A549 (cell line): ENCODE results near the gene ZRANB1.

Experiments
- CBX8 ChIP-seq: fragments of 200-600 bp; sonication (generic); IDR thresholded peaks from 2 replicates; pipeline ENCODE4 v1.6.1; 2016
- CTCF ChIP-seq: fragments of >200 bp; sonication (Bioruptor Twin); formaldehyde crosslinking; IDR thresholded peaks from 3 replicates; pipeline ENCODE4 v1.5.1; 2016
- EP300 ChIP-seq, 2 experiments: fragments of >200 bp; sonication (Bioruptor Twin); formaldehyde crosslinking; IDR thresholded peaks; 2 replicates in 1 of 2; 3 replicates in 1 of 2; pipeline ENCODE4 v1.6.1; 2016 to 2017
- FOSB ChIP-seq: fragments of 250-450 bp; sonication (Bioruptor Pico); IDR thresholded peaks from 2 replicates; pipeline ENCODE4 v1.5.0; 2020; ENCODE audit warnings: mild to moderate bottlenecking, moderate library complexity
- HDAC2 ChIP-seq: fragments of 200-600 bp; sonication (generic); IDR thresholded peaks from 2 replicates; pipeline ENCODE4 v1.6.1; 2016
- KDM1A ChIP-seq: fragments of 200-600 bp; sonication (generic); IDR thresholded peaks from 2 replicates; pipeline ENCODE4 v1.6.1; 2016; ENCODE audit warnings: low read depth, mild to moderate bottlenecking
- KDM5A ChIP-seq: fragments of 200-600 bp; sonication (generic); IDR thresholded peaks from 2 replicates; pipeline ENCODE4 v1.6.1; 2016; ENCODE audit warnings: antibody characterized with exemption, mild to moderate bottlenecking
- MAX ChIP-seq: IDR thresholded peaks from 2 replicates; pipeline ENCODE4 v1.6.1; 2012
- NR3C1 ChIP-seq: fragments of >200 bp; sonication (Bioruptor Twin); formaldehyde crosslinking; IDR thresholded peaks from 3 replicates; pipeline ENCODE4 v1.6.1; 2017
- POLR2A ChIP-seq: IDR thresholded peaks from 2 replicates; pipeline ENCODE4 v1.6.1; 2012; ENCODE audit warnings: mild to moderate bottlenecking, low read length
- REST ChIP-seq: fragments of 200-600 bp; sonication (generic); IDR thresholded peaks from 2 replicates; pipeline ENCODE4 v1.6.1; 2016; ENCODE audit warnings: antibody characterized with exemption, mild to moderate bottlenecking, moderate library complexity
- USF2 ChIP-seq: fragments of 450-650 bp; IDR thresholded peaks from 2 replicates; pipeline ENCODE4 v1.6.1; 2014; ENCODE audit warnings: antibody characterized with exemption
- TF ChIP-seq, protein P1 (sequence below): fragments of 150-350 bp; IDR thresholded peaks from 2 replicates; pipeline ENCODE4 v1.6.1; 2014; ENCODE audit warnings: low read depth, mild to moderate bottlenecking, low read length

- TF ChIP-seq CTCF (no peak), MAX (no peak), CBX8 (no peak), POLR2A (no peak), KDM1A (no peak), REST (no peak), USF2 (no peak), FOSB (CRISPR knock-in tag) (no peak), KDM5A (no peak), NR3C1 (no peak), HDAC2 (no peak), EP300 (IDR thresholded peaks at IDR 0.05) (no peak)
- TF ChIP-seq, protein P1, sequence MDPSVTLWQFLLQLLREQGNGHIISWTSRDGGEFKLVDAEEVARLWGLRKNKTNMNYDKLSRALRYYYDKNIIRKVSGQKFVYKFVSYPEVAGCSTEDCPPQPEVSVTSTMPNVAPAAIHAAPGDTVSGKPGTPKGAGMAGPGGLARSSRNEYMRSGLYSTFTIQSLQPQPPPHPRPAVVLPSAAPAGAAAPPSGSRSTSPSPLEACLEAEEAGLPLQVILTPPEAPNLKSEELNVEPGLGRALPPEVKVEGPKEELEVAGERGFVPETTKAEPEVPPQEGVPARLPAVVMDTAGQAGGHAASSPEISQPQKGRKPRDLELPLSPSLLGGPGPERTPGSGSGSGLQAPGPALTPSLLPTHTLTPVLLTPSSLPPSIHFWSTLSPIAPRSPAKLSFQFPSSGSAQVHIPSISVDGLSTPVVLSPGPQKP = no peak
These were observed 23.6 kb upstream of the ZRANB1 start for GRCh38 chr10:124918191-124918830.
